Measurements from ENCODE around the gene CCDC12. TPM values are rescaled to one million over a fixed set of nuclear protein-coding genes. Genes with fewer than 3 reads are reported as not detected.
A peak's percentile ranks its signal among the peaks of the same experiment; 100 is the strongest.

The CCDC12 gene
- total and polyA plus RNA-seq, 2 of the 13 experiments (the other 11 are each of a cell fraction or from before 2014, with no cell fraction given) = 30.1 to 49.5 TPM

- TF ChIP-seq LRRFIP1 (CRISPR knock-in tag; conservative IDR thresholded peaks at IDR 0.05) (no peak), ZNF709 (CRISPR knock-in tag; IDR thresholded peaks at IDR 0.05) (no peak), THYN1 (CRISPR knock-in tag; IDR thresholded peaks at IDR 0.05; ENCODE audit: borderline replicate concordance, low read depth) (no peak), ZNF672 (CRISPR knock-in tag; IDR thresholded peaks at IDR 0.05) (no peak), GMEB1 (CRISPR knock-in tag; IDR thresholded peaks at IDR 0.05; ENCODE audit: borderline replicate concordance) (no peak; the same call in 1 of the 2 replicates), BHLHE40 (IDR thresholded peaks at IDR 0.05; ENCODE audit: low read length) (no peak), ZNF691 (CRISPR knock-in tag; IDR thresholded peaks at IDR 0.05; ENCODE audit: borderline replicate concordance, low read depth) (no peak; the same call in 1 of the 2 replicates), RFX1 (IDR thresholded peaks at IDR 0.05) (no peak), SIX4 (CRISPR knock-in tag; IDR thresholded peaks at IDR 0.05) (peak; percentile 54), BCL3 (CRISPR knock-in tag; IDR thresholded peaks at IDR 0.05) (no peak), ZSCAN21 (CRISPR knock-in tag; IDR thresholded peaks at IDR 0.05; ENCODE audit: borderline replicate concordance) (no peak; the same call in 1 of the 2 replicates), GATA4 (IDR thresholded peaks at IDR 0.05; ENCODE audit: borderline replicate concordance, low read depth) (peak; percentile 36; the same call in 1 of the 2 replicates), FOXK1 (CRISPR knock-in tag; IDR thresholded peaks at IDR 0.05; ENCODE audit: borderline replicate concordance, low read depth) (peak; percentile 93), ZNF101 (CRISPR knock-in tag; IDR thresholded peaks at IDR 0.05; ENCODE audit: borderline replicate concordance, low read depth) (no peak), POGK (CRISPR knock-in tag; conservative IDR thresholded peaks at IDR 0.05) (no peak), CCAR2 (optimal IDR thresholded peaks at IDR 0.05; ENCODE audit: low read depth, low read length) (no peak), RORA (CRISPR knock-in tag; IDR thresholded peaks at IDR 0.05) (no peak), NONO (IDR thresholded peaks at IDR 0.05) (no peak), NONO (CRISPR knock-in tag; conservative IDR thresholded peaks at IDR 0.05) (peak; percentile 72), ATF5 (CRISPR knock-in tag; IDR thresholded peaks at IDR 0.05; ENCODE audit: low read depth) (no peak)
Observed at GRCh38 chr3:46970391-46971091, 6.0 kb downstream of the CCDC12 start (continued).
